Measurements from ENCODE around the gene COL7A1. TPM values are rescaled to one million over a fixed set of nuclear protein-coding genes. Genes with fewer than 3 reads are reported as not detected.
A peak's percentile ranks its signal among the peaks of the same experiment; 100 is the strongest.

Gene COL7A1
- total RNA-seq, 1 donor from 2014 or later = 32.3 TPM

GRCh38 chr3:48601622-48601994 is 6.5 kb upstream of the COL7A1 start:
- Mint-ChIP-seq H3K4me1 (ENCODE audit: unreplicated experiment) (peaks cover 24% of the 10 kb centered on the region), H3K27me3 (no peaks in the 10 kb centered on the region), H3K27ac (no peak overlapping the region), H3K9me3 (no peaks in the 10 kb centered on the region), H3K36me3 (peaks cover 20% of the 10 kb centered on the region), H3K4me3 (no peak overlapping the region)
- no peak for DNase-seq (ENCODE audit: extremely low spot score, unreplicated experiment)
- TF ChIP-seq, protein P1, sequence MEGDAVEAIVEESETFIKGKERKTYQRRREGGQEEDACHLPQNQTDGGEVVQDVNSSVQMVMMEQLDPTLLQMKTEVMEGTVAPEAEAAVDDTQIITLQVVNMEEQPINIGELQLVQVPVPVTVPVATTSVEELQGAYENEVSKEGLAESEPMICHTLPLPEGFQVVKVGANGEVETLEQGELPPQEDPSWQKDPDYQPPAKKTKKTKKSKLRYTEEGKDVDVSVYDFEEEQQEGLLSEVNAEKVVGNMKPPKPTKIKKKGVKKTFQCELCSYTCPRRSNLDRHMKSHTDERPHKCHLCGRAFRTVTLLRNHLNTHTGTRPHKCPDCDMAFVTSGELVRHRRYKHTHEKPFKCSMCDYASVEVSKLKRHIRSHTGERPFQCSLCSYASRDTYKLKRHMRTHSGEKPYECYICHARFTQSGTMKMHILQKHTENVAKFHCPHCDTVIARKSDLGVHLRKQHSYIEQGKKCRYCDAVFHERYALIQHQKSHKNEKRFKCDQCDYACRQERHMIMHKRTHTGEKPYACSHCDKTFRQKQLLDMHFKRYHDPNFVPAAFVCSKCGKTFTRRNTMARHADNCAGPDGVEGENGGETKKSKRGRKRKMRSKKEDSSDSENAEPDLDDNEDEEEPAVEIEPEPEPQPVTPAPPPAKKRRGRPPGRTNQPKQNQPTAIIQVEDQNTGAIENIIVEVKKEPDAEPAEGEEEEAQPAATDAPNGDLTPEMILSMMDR (conservative IDR thresholded peaks at IDR 0.05) = no peak

DNA sequence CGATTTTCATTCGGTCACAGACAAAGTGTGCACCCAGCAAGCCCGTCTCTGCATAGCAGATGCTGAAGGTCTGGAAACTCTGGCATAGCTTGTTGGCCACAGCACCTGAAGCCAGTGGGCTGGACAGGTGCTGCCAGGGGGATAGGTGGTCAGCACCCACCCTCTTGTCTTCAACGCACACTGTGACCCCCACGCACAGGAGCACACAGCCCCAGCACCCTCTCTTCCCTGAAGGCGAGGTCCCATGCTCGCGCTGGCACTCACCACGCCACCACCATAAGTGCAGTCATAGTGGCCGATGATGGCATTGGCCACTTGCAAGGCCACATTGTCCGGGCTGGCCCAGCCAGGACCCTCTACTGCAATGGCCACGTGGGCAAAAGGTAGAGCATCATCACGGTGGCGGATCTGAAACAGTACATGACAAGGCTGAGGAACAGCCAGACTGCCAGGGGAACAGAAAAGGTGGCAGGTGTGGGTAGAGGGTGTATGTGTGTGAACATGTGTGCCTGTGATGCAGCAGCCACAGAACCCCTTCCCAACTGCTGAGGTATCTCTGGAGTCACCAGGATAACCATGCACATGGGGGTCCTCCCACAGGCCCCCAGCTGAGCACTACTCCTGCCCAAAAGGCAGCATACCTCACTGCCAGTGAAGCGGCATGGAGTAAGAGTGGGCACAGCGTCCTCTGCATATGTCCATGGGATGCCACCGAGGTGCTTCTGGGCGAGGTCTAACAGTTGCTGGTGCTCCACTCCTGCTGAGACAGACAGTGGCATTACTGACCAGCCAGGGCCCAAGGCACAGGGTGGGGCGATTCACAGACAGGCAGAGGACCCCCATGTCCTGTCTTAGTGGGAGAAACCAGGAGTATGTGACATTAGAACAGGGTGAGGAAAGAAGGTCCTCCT is 5.8 kb upstream of the COL7A1 start:
- TF ChIP-seq, protein P1 (conservative IDR thresholded peaks at IDR 0.05) = no peak
- peaks cover 22% of the 10 kb centered on the region for H3K36me3 Mint-ChIP-seq
- H3K27ac Mint-ChIP-seq = no peak overlapping the region

GRCh38 chr3:48599509-48600285 is 4.6 kb upstream of the COL7A1 start:
- DNase-seq (ENCODE audit: extremely low spot score, unreplicated experiment) = no peak
- Mint-ChIP-seq H3K27me3 (peaks cover 3% of the 10 kb centered on the region), H3K4me1 (ENCODE audit: unreplicated experiment) (peaks cover 32% of the 10 kb centered on the region), H3K27ac (peak overlapping the region; percentile 84), H3K4me3 (peak overlapping the region; percentile 44), H3K36me3 (peaks cover 23% of the 10 kb centered on the region), H3K9me3 (no peaks in the 10 kb centered on the region)
- TF ChIP-seq, protein P1 (conservative IDR thresholded peaks at IDR 0.05) = no peak

More for the DNA sequence above, 5.8 kb upstream of the COL7A1 start:
- Mint-ChIP-seq H3K4me3 (no peak overlapping the region), H3K9me3 (no peaks in the 10 kb centered on the region), H3K27me3 (peaks cover 3% of the 10 kb centered on the region), H3K4me1 (ENCODE audit: unreplicated experiment) (peaks cover 28% of the 10 kb centered on the region)
- no peak for DNase-seq (ENCODE audit: extremely low spot score, unreplicated experiment)

GRCh38 chr3:48599077-48599501 is 4.0 kb upstream of the COL7A1 start:
- Mint-ChIP-seq H3K4me3 (peak overlapping the region; percentile 44), H3K36me3 (peaks cover 17% of the 10 kb centered on the region), H3K27me3 (peaks cover 3% of the 10 kb centered on the region), H3K9me3 (no peaks in the 10 kb centered on the region), H3K4me1 (ENCODE audit: unreplicated experiment) (peaks cover 32% of the 10 kb centered on the region), H3K27ac (peak overlapping the region; percentile 84)
- TF ChIP-seq, protein P1 (conservative IDR thresholded peaks at IDR 0.05) = no peak
- no peak for DNase-seq (ENCODE audit: extremely low spot score, unreplicated experiment)

- H3K27me3 Mint-ChIP-seq = peaks cover 3% of the 10 kb centered on the region
- H3K36me3 Mint-ChIP-seq = peaks cover 17% of the 10 kb centered on the region
- TF ChIP-seq, protein P1 (conservative IDR thresholded peaks at IDR 0.05) = no peak
- peak overlapping the region; percentile 84 for H3K27ac Mint-ChIP-seq
- DNase-seq (ENCODE audit: extremely low spot score, unreplicated experiment) = no peak
- H3K4me3 Mint-ChIP-seq = peak overlapping the region; percentile 22
- H3K4me1 Mint-ChIP-seq (ENCODE audit: unreplicated experiment) = peaks cover 32% of the 10 kb centered on the region
- H3K9me3 Mint-ChIP-seq = no peaks in the 10 kb centered on the region
Observed at GRCh38 chr3:48598323-48599076, 3.4 kb upstream of the COL7A1 start.
